Mucosa of gallbladder (tissue), 1 donor: ENCODE measurements around the gene KIF1B. TPM values are rescaled to one million over a fixed set of nuclear protein-coding genes. Genes with fewer than 3 reads are reported as not detected.
"Not testable (repeated sequence)": the region's sequence is repeated elsewhere in the genome, so short reads cannot be mapped to it uniquely, and the experiment has no call there.

Experiments
- DNase-seq: peaks from one replicate; pipeline ENCODE4 v3.0.0-alpha.2; 2020; ENCODE audit warnings: low spot score
- total RNA-seq: library from RNA; stranded (reverse); gene quantifications from one replicate; pipeline ENCODE4 v1.2.1, GENCODE V29; 2021
- donor health status: DM: no; HTN: no; CAD: no.

The KIF1B gene
- total RNA-seq, 1 donor from 2014 or later, result 45.7 TPM

DNA sequence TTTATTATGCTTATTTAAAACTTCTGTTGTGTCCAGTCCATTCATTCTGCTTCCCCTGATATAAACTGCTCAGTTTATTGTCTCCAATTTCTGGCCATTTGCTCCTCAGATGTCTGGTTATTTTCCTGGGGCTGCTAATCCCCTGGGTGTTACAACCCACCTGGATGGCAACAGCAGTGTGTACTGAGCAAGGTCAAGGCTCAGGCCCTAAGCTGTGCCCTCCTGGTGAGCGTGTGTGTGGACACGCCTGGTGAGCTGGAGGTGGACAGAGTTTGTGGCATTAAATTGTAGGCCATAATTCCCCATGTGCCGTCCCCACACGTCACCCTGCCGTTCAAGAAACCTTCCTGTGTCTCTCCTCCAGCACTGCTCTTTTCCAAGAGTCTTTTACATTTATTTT, 18.1 kb upstream of the KIF1B start:
- no peak for DNase-seq

DNA sequence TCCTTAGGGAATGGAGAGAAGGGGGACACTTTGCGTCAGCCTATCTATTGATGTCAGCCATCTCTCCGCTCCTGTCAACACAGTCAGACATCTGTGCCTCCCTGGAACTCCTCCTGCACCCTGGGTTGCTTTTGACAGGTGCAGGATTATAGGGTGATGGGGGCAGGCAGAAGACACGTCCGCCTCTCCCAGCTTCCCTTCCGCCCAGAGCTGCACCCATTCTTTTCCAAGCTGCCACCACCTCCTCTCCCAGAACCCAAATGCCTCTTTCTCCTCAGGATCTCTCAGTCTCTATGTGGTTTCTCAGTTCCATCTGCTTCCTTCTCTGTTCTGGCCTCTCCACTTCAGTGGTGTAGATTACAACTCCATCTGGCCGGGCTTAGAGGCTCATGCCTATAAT, 17.1 kb upstream of the KIF1B start:
- no peak for DNase-seq

DNA sequence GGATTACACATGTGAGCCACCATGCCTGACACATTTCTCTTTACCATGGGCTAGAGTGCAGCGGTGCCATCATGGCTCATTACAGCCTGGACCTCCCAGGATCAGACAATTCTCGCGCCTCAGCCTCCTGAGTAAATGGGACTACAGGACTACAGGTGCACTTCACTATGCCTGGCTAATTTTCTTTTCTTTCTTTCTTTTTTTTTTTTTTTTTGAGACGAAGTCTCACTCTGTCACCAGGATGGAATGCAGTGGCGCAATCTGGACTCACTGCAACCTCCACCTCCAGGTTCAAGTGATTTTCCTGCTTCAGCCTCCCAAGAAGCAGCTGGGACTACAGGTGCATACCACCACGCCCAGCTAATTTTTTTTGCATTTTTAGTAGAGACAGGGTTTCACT, 14.8 kb upstream of the KIF1B start:
- DNase-seq, result no peak

DNA sequence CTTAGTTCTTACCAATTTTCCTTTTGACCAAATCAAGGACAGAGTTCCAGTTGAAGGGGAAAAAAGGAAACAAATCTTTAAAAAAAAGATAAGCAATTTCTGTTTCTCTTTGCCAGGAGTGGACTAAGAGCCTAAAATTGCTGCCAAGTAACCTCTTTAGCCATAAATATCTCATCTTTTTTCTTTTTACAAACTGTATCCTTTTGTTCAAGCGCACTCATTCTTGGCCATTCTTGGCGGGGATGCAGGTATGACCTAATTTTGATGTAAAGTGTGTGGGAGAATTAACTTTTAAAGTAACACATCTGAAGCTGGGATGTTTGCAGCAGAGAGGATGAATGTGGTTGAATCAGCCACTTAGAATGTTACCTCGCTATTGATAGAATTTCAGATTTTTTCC, 13.4 kb upstream of the KIF1B start:
- no peak for DNase-seq

DNA sequence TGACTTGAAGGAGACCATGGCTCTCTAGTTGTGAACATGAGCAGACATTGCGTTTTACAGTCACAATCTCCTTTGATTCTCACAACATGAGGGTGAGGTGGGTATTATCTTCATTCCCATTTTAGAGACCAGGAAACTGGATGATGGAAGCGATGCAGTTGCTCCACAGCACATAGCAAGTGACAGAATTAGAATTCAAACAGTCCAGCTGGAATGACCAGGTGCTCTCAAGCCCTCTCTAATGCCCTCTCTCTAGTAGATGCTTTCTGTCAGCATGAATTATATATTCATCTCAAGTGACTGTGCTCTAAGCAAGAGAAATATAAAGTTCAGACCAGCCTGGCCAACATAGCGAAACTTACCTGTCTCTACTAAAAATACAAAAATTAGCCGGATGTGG, 9.8 kb upstream of the KIF1B start:
- DNase-seq, result no peak

DNA sequence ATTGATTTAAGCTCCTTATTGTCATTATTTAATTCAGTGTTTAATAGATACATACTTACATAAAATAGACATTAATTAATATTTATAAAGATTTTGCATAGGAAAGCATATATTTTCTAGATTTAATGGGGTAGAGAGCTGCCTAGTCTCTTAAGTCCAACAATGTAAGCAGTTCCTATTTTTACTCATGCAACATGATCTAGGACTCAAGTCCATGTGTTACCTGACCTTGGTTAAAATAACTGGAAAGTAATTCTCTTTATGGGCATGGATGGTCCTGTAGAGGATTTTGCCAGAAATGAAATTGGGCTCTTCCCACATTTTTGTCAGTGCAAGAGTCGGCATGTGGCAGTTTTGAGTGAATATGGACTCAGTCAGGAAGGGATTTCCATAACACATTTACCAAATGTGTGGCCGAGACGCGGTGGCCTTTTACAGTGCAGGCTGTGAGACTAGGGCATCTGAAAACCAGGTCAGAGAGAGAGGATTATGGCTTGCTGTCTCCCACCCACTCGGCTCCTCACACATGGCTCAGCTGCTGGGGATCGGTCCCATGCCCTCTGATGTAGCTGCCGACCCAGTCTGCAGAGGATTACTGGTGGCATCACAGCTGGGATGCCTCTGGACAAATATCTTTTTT, 6.2 kb upstream of the KIF1B start:
- DNase-seq, result no peak

DNA sequence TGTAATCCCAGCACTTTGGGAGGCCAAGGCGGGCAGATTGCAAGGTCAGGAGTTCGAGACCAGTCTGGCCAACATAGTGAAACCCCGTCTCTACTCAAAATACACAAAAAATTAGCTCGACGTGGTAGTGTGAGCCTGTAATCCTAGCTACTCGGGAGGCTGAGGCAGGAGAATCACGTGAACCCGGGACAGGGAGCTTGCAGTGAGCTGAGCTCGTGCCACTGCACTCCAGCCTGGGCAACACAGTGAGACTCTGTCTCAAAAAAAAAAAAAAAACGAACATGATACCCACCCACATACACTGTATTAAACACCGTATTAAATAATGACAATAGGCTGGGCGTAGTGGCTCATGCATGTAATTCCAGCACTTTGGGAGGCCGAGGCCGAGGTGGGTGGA, 5.2 kb upstream of the KIF1B start:
- not testable (repeated sequence) for DNase-seq

DNA sequence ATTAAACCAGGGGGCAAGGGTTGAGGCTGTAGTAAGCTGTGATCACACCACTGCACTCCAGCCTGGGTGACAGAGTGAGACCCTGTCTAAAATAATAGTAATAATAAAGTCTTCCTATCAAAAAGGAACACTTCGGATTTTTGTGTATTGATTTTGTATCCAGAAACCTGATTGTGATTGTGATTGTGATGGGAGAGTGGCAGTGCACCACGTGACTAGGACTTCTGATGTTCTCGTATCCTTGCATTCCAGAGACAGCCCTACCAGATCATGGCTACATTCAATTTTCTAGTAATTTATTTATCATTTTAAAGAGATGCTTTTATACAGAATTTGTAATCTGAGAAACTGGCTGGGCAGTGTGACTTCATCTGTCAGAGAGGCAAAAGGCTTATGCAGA, 2.6 kb upstream of the KIF1B start:
- no peak for DNase-seq

DNA sequence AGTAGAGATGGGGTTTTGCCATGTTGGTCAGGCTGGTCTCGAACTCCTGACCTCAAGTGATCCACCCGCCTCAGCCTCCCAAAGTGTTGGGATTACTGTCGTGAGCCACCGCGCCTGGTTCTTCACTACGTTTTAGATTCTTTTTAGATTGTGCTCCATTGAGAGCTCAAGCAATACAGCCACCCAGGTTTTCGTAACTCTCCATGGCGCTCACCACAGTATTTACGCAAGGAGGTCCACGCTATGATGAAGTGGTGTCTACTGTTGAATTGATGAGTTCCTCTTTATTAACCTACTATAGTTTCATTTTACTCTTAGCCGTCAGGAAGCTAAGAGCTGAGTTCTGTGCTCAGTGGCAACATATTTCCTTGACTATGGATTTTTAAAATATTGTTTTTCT, 1.8 kb upstream of the KIF1B start:
- no peak for DNase-seq

DNA sequence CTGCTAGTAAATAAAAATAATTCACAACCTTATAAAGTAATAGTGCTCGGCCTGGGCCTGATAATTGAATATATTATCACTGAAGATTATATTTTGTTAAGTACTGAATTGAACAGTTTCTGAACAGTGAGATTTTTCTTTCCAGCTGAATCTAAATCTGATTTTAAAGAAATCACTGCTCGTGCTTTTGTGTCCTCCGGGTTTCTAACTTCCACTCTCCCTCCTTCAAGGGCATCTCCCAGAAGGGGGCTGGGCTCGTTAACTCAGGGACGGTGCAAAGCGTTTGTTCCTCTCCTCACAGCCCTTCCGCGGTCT, 823 bp upstream of the KIF1B start:
- DNase-seq, result no peak

DNA sequence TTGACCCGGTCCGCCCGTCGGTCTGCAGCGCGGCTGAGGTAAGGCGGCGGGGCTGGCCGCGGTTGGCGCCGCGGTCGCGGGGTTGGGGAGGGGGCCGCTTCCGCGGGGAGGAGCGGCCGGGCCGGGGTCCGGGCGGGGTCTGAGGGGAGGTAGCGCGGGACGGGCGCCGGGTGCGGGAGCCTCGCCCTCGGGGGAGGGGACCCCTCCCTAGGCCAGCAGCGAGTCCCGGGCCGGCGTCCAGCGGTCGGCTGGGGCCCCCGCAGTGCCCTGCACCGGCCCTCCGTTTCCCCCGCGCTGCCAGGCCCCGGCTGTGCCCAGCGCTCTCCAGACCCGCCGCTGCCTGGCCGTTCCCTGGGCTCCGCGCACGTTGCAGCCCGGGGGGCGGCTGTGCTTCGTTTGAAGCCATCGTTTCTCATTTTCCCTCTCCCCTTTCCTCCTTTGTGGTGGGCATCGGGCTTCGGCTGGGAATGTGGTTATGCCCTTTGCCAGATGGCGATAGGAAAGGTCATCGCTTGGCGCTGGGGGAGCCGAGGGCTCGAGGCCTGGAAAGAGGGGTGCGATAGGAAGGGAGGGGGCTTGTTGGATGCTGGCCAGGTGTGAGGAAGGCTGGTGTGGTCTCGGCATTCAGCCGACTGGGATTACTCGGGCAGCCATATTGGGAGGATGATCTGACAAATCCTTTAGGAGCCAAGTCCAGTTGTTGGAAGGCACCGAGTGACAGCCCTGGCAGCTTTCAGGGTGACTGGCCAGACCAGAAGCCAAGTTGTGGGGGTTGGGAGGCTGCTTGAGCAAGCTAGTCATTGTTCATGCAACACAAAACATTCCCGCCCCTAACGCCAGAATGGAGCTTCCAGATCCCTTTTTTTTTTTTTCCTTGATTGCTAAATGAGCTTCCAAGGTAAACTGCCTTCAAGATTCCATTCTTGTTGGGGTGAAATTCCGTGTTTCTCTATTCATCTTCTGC, 753 bp downstream of the KIF1B start:
- peak; percentile 93 for DNase-seq

DNA sequence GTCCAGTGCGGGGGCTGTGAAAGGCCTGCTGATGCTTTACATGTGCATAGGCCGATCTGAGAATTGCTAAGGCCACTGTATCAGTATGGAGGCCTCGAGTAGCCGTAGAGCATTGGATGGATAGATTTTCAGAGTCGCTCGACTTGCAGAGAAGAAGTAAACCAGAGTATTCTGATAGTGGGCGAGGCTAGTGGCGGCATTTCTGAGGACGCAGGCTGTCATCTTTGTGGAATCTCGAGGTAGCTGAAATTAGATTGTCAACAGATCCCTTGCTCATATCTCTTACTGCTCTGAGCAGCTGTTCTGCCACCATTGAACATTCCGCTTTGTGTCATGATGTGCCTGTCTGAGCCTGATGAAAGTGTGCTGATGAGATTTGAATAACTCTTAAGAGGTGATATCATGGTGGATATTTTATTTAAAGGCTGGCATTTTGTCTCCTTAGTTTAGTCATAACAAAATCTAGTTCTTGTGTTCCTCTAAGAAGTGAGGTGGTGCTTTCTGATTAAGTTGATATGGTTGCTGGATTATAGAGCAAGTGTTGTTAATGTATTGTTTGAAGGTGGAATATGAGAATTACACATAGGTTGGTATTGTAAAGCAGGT, 1.5 kb downstream of the KIF1B start:
- no peak for DNase-seq

DNA sequence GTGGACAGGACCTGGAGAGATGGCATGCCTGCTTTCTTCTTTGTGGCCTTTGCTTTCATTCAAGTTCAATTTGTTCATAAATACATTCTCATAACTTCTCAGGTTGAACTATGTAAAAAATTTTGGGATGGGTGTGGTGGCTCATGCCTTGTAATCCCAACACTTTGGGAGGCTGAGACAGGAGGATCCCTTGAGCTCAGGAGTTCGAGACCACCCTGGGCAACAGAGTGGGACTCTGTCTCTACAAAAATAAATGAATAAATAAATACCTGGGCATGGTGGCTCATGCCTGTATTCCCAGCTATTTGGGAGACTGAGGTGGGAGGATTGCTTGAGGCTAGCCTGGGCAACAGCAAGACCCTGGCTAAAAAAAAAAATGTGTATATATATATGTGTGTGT, 2.1 kb downstream of the KIF1B start:
- no peak for DNase-seq

DNA sequence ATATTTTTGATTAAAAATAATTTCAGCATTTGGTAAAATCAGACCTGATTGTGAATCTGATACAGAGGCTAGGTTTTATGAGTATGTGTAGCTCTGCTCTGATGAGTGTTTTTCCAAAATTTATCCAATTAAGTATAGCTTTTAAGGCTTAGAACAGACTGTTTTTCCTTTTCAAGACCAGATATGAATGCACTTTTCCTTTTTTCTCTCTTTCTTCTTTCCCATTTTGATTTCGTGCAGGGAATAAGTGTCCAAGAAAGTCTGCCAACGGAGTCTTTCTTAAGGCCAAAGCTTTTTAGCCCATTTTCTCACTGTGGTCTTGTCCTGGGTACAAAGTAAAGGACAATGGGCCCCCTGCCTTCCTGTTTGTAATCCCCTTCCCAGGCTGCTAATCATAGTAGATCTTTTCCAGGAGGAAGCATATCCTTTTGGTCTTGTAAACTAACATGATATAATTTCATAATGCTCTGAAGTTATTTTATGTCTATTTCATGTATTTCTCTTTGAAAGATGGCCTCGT, 2.9 kb downstream of the KIF1B start:
- no peak for DNase-seq

DNA sequence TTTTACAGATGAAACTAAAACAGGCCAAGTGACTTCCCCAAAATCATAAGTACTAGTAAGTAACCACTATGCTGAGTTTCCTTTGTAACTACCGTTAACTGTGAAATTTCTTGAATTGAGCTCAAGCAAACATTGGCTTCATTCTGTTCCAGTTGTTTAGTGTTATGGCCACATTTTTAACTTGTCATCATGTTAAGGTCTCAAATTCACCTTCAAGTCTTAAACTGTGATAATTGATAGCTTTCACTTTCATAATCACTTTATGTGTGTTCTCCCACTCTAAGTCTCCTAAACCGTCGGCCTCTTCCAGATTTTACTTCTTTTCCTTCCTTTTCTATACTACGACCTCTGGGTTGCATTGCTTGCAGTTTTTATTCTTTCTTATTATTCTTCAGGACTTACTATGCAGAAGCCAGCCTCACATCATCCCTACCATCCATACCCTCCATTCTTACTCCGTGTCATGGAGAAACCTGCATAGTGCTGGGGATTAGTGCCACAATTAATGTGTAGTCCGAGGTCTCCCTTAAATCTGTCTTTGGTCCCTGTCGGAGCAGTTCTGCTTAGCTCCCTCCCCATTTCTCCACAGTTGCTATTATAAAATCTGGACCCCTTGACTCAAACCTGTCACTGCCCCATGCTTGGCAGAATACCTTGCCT, 5.8 kb downstream of the KIF1B start:
- DNase-seq, result no peak

DNA sequence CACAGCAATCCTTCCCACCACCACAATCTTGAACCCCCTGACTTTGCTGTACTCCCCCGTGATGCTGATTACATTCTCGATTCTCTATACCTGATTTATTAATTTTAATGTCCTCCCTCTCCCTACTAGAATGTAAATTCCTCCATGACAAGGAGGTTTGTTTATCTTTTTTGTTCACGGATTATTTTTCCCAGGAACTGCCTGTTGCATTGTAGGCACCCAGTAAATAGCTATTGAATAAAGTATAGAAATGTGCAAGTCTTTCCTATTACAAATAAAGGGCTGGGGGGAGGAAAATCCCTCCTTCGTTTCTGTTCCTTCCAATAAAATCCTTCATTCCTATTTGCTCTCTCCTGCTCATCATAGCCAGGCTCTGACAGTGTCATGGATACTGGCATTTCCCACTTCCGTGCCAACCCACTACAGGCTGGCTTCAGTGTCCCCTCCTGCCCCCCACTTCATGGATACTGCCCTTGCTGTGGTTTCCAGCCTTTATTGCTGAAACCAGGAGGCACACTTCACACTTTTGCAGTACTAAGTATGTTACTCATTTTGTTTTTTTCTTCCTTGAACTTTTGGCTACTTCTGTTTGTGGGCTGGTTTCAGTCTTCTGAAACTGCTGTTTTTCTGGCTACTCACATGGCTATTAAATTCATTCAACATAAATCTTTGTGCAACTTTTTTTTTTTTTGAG, 7.5 kb downstream of the KIF1B start:
- DNase-seq, result no peak

DNA sequence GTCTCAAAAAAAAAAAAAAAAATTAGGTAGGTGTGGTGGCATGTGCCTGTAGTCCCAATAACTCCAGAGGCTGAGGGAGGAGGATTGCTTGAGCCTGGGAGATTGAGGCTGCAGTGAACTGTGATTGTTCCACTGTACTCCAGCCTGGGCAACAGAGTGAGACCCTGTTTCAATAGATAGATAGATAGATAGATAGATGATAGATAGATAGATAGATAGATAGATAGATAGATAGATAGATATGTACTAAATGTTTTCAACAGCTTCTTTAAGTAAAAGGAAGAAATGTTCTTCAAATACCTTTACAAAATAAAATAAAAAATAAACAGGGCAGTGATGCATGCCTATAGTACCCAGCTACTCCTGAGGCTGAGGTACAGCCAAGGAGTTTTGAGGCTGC, 9.8 kb downstream of the KIF1B start:
- no peak for DNase-seq

DNA sequence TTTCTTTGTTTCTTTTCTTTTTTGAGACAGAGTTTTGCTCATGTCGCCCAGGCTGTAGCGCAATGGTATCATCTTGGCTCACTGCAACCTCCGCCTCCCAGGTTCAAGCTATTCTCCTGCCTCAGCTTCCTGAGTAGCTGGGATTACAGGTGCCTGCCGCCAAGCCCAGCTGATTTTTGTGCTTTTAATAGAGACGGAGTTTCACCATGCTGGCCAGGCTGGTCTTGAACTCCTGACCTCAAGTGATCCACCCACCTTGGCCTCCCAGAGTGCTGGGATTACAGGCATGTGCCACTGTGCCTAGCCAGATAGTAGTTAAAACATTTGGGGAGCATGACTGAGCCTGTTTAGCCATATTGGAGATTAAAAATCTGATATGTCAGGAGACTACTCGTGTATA, 10.3 kb downstream of the KIF1B start:
- not testable (repeated sequence) for DNase-seq

DNA sequence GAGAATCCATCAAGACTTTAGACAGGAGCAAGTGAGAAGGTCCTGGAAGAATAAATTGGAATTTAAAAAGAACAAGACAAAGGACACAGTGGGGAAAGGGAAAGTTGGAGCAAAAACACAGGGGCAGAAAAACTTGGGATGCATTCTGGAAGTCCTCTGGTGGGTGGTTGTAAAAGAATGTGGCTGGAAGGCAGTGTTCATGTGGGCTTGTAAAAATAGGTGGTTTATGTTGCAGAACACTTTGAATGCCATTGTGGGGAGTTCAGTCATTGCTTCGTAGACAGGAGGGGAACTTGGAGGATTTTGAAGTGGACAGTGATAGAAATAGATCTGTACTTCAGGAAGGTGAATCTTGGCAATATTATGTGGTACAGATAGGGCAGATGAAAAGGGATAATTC, 15.2 kb downstream of the KIF1B start:
- DNase-seq, result no peak

DNA sequence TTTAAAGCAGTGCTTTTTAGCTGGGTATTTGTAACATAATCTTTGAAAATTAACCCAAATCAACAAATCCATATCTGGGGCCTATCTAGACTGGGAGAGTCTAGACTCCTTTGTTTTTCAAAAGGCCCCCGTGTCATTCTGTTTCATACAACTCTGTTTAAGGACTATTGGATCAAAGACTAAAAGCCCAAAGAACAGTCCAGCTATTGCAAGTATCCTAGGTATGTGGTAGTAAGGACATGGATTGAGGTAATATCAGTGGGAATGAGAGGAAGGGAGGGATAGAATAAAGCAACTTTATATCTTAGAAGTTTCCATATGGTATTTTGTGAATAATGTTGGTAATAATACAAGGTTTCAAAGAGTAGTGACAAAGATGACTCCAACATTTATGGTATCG, 18.2 kb downstream of the KIF1B start:
- no peak for DNase-seq

DNA sequence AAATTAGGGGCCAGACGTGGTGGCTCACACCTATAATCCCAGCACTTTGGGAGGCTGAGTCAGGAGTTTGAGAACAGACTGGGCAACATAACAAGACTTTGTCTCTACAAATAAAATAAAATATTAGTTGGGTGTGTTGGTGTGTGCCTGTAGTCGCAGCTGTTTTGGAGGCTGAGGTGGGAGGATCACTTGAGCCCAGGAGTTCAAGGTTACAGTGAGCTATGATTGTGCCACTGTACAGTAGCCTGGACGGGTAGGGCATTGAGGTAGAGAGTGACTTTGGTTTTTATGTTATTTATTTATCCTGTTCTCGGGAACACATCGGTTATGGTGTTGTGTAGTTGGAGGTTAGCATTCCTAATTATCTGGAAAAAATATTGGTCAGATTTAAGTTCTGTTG, 19.5 kb downstream of the KIF1B start:
- no peak for DNase-seq

DNA sequence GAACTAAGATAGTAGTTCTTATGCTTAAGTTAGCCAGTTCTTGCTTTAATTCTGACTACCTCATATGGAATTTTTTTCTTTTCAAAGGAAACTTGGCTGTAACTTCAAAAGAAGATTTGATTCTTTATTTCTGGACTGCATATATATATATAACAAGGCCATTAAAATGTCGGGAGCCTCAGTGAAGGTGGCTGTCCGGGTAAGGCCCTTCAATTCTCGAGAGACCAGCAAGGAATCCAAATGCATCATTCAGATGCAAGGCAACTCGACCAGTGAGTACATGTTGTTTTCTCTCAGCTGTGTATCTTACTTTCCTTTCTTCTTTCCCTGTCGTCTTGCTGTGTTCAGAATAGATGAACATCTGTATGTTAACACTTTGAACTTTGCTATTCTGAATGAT, 21.8 kb downstream of the KIF1B start:
- no peak for DNase-seq
